HCT116 (cell line): ENCODE data around the gene STC2. TPM values are rescaled to one million over a fixed set of nuclear protein-coding genes. Genes with fewer than 3 reads are reported as not detected.

Experiments
- ATAC-seq: fragments of 200-7000 bp; cut with Tn5 transposase; 2 replicates; pipeline ENCODE4 v1.9.1; 2020; ENCODE audit warnings: mild to moderate bottlenecking, moderate library complexity
- BruUV-seq: library from RNA; stranded (reverse); fragments of 400-500 nt; replicated peaks from 2 replicates; lab custom pipeline; 2021; lab: Mats Ljungman, UMichigan
- CTCF ChIA-PET: fragments of 300-600 bp; sonication (Branson Sonifier 250); formaldehyde crosslinking; loops from one replicate; lab custom pipeline; 2021; ENCODE audit warnings: antibody characterized with exemption; lab: Charles Lee
- POLR2A ChIA-PET: fragments of 300-600, 350-600 bp; sonication (Branson Sonifier 250); formaldehyde crosslinking; loops from one replicate; lab custom pipeline; 2021; ENCODE audit warnings: antibody characterized with exemption; lab: Charles Lee
- RAD21 ChIA-PET, 2 experiments: fragments of 300-600 bp; sonication (Branson Sonifier 250); formaldehyde crosslinking; loops; one replicate each; lab custom pipeline; 2023; ENCODE audit warnings: low total read pairs in 2 of 2; ENCODE audit not compliant: uncharacterized antibody in 2 of 2, unreplicated experiment in 2 of 2, low non-redundant PET in 1 of 2; lab: Charles Lee
- DNase-seq: peaks from one replicate; pipeline ENCODE4 v3.0.0-alpha.2; 2010; ENCODE audit warnings: low read depth, low spot score
- H2AFZ ChIP-seq: fragments of 200-600 bp; shearing (Covaris generic), sonication (generic); 2 replicates; pipeline ENCODE4 v1.6.1; 2017; ENCODE audit warnings: low read depth, mixed run types, mixed read lengths, antibody characterized with exemption, low read length; ENCODE audit not compliant: poor library complexity, severe bottlenecking
- H3K27ac ChIP-seq: 2 replicates; pipeline ENCODE4 v1.5.1; 2012; ENCODE audit warnings: low read depth, low read length
- H3K27me3 ChIP-seq: fragments of 200-600 bp; sonication (generic); 2 replicates; pipeline ENCODE4 v1.6.1; 2016; ENCODE audit warnings: mixed run types, low read length, mixed read lengths; ENCODE audit not compliant: insufficient read depth
- H3K36me3 ChIP-seq, 2 experiments: fragments of 200-500 bp in 1 of 2; fragments of 200-600 bp in 1 of 2; sonication (Bioruptor generic) in 1 of 2; sonication (generic) in 1 of 2; 2 replicates each; pipeline versions ENCODE4 v1.5.1 to v1.6.1; 2014 to 2016; ENCODE audit warnings: low read length in 2 of 2, inconsistent platforms in 1 of 2, mixed read lengths in 1 of 2, mixed run types in 1 of 2; ENCODE audit not compliant: insufficient read depth in 2 of 2, control insufficient read depth in 1 of 2
- H3K4me1 ChIP-seq, 2 experiments: fragments of 200-600 bp in 1 of 2; sonication (generic) in 1 of 2; 2 replicates each; pipeline versions ENCODE4 v1.5.1 to v1.6.1; 2012 to 2017; ENCODE audit warnings: low read length in 2 of 2, inconsistent platforms in 1 of 2, mild to moderate bottlenecking in 1 of 2, mixed read lengths in 1 of 2, mixed run types in 1 of 2, moderate library complexity in 1 of 2; ENCODE audit not compliant: insufficient read depth in 2 of 2, control insufficient read depth in 1 of 2
- H3K4me2 ChIP-seq: fragments of 200-600 bp; sonication (generic); 2 replicates; pipeline ENCODE4 v1.6.1; 2017; ENCODE audit warnings: mixed run types, low read length, mixed read lengths
- H3K4me3 ChIP-seq, 2 experiments: fragments of 200-600 bp in 1 of 2; sonication (generic) in 1 of 2; replicated peaks in 1 of 2; 2 replicates each; pipeline ENCODE4 v1.5.1; 2011 to 2016; ENCODE audit warnings: low read length in 2 of 2, control low read depth in 1 of 2, low read depth in 1 of 2, mild to moderate bottlenecking in 1 of 2, mixed read lengths in 1 of 2, mixed run types in 1 of 2
- H3K79me2 ChIP-seq: fragments of 200-600 bp; sonication (generic); 2 replicates; pipeline ENCODE4 v1.6.1; 2017; ENCODE audit warnings: mild to moderate bottlenecking, mixed run types, low read length, moderate library complexity, mixed read lengths; ENCODE audit not compliant: insufficient read depth
- H3K9ac ChIP-seq: fragments of 200-600 bp; sonication (generic); 2 replicates; pipeline ENCODE4 v1.6.1; 2016; ENCODE audit warnings: low read length, mixed read lengths
- H3K9me2 ChIP-seq: fragments of 200-600 bp; sonication (generic), shearing (Covaris generic); 2 replicates; pipeline ENCODE4 v1.6.1; 2017; ENCODE audit warnings: mixed run types, mild to moderate bottlenecking, moderate library complexity; ENCODE audit not compliant: insufficient read depth
- H3K9me3 ChIP-seq, 2 experiments: fragments of 200-500 bp in 1 of 2; fragments of 200-600 bp in 1 of 2; sonication (Bioruptor generic) in 1 of 2; sonication (generic) in 1 of 2; 2 replicates each; pipeline ENCODE4 v1.6.1; 2014 to 2017; ENCODE audit warnings: low read length in 2 of 2, mixed read lengths in 2 of 2, inconsistent platforms in 1 of 2, low read depth in 1 of 2, mild to moderate bottlenecking in 1 of 2, mixed run types in 1 of 2, moderate library complexity in 1 of 2; ENCODE audit not compliant: control insufficient read depth in 1 of 2, insufficient read depth in 1 of 2
- H4K20me1 ChIP-seq: fragments of 200-600 bp; sonication (generic), shearing (Covaris generic); 2 replicates; pipeline ENCODE4 v1.6.1; 2017; ENCODE audit warnings: mixed run types, mild to moderate bottlenecking, moderate library complexity; ENCODE audit not compliant: insufficient read depth
- EGR1 ChIP-seq: IDR thresholded peaks from 2 replicates; pipeline ENCODE4 v1.6.1; 2012; ENCODE audit warnings: low read depth
- EZH2phosphoT487 ChIP-seq: fragments of 200-600 bp; IDR thresholded peaks from 2 replicates; pipeline ENCODE4 v1.6.1; 2018; ENCODE audit warnings: antibody characterized with exemption, borderline replicate concordance
- POLR2AphosphoS5 ChIP-seq: IDR thresholded peaks from 2 replicates; pipeline ENCODE4 v1.6.1; 2011; ENCODE audit warnings: mild to moderate bottlenecking, low read depth, low read length, moderate library complexity
- RAD21 ChIP-seq: IDR thresholded peaks from 2 replicates; pipeline ENCODE4 v1.6.1; 2012; ENCODE audit warnings: low read depth, mild to moderate bottlenecking
- SRF ChIP-seq: IDR thresholded peaks from 2 replicates; pipeline ENCODE4 v1.6.1; 2012; ENCODE audit warnings: low read depth
- TCF7L2 ChIP-seq: IDR thresholded peaks from 2 replicates; pipeline ENCODE4 v1.7.0; 2011; ENCODE audit warnings: borderline replicate concordance, inconsistent platforms; ENCODE audit not compliant: insufficient read depth, insufficient read length; ENCODE audit errors: extremely low read depth
- YY1 ChIP-seq: IDR thresholded peaks from 2 replicates; pipeline ENCODE4 v1.6.1; 2011; ENCODE audit warnings: low read length, low read depth, moderate library complexity, mild to moderate bottlenecking; ENCODE audit not compliant: insufficient replicate concordance; ENCODE audit errors: extremely low read depth
- ZFX ChIP-seq: fragments of 450-650 bp; IDR thresholded peaks from 2 replicates; pipeline ENCODE4 v1.6.1; 2017
- intact Hi-C: fragments of 100-400 bp; cut with micrococcal nuclease; formaldehyde crosslinking; loops from 2 replicates; pipeline ENCODE4 v1.10.0; 2022
- total RNA-seq: library from RNA; stranded (reverse); gene quantifications from one replicate; pipeline ENCODE4 v1.2.1, GENCODE V29; 2021; ENCODE audit not compliant: unreplicated experiment
- TF ChIP-seq, protein P1 (sequence below), 3 experiments: fragments of 200-600 bp in 1 of 3; sonication (generic) in 1 of 3; IDR thresholded peaks in 2 of 3; conservative IDR thresholded peaks in 1 of 3; 2 replicates each; pipeline ENCODE4 v1.5.1; 2012 to 2017; ENCODE audit warnings: low read depth in 2 of 3, low read length in 2 of 3, antibody characterized with exemption in 1 of 3, borderline replicate concordance in 1 of 3, control low read depth in 1 of 3, mild to moderate bottlenecking in 1 of 3, mixed read lengths in 1 of 3, mixed run types in 1 of 3, moderate library complexity in 1 of 3; ENCODE audit not compliant: insufficient read depth in 1 of 3
- TF ChIP-seq, protein P2 (sequence below): IDR thresholded peaks from 2 replicates; pipeline ENCODE4 v1.6.1; 2011; ENCODE audit warnings: mild to moderate bottlenecking, low read length, moderate library complexity; ENCODE audit not compliant: insufficient replicate concordance; ENCODE audit errors: extremely low read depth

STC2 gene
- total RNA-seq, 1 experiment from 2014 or later = 97.3 TPM

DNA sequence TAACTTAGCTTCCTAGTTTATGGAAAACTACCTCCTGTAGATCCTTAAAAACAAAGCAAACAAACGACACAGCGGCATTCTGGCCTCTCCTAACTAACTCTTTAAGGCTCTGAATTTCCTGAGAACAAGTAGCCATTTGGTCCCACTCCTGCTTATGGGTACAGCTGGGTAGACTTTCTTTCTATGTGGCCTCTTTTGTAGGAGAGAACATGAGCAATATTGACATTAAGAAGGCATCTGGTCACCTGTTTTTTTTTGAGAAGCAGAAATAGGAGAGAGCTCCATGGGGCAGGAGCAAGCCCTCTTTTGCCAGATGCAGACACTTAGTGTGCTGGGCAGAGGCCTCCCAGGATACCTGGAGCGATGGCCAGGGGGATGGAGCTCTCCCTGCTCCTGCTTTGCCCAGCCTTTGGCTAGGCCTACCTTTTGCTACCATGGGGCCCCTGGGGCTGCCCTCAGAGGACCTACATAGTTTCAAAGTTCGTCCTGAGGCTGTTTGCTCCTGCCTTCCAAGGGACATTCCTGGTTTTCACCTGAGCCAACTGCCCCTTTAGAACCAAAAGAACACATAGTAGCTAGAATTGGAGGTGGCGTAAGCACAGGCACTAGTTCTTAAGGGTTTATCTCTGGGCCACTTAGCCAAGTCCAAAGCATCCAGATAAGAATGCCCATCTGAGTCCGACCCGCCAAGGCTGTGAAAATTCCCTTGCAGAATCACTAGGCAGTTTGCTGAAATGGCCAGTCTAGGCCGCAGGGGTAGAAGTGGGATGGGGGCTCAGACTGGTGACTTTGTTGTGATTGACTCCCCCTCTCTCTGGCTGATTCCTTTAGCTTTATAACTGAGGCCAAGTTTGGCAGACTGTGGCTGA is 2.4 kb upstream of the STC2 start:
- H3K9me2 ChIP-seq = no peaks in the 10 kb centered on the region

DNA sequence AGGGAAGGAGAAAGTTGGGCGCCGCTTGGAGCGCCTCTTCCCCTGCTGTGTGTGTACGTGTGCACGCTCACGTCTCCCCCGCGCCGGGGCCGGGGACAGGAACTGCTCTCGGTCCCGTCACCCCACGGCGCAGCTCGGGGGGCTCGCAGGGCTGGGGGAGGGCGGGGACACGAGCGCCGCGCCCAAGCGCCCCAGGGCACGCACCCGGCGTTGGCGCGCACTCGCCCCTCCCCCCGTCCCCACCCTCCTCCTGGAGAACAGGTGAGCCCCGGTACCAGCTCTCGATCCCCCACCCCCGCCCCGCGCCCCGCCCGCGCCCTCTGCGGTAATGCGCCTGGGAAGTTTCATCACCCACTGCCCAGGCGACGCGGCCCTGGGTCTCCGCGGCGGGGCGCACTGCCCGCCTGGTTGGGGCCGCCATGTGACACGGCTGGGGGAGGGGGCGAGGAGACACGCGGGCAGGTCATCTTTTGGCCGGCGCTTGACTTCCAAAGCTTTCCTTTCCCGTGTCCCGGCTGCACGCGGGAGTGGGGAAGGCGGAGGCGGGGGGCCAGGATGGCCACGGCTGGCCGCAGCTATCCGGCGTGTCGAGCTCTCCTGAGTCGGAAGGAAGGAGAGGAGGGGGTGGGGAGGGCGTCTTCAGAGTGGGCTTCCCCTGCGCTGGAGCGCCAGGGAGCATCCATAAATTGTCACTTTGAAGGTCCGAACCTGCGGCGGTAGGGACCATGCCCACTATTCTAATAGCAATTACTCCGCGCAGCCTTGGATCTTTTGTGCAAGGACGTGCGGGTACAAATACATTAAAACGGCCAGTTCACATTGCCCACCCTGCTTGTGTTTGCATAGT is 1.5 kb upstream of the STC2 start:
- DNase-seq (peak; percentile 50), ATAC-seq (peak; percentile 27)
- Histone ChIP-seq H3K4me2 (peak overlapping the region; percentile 98), H3K79me2 (peaks cover 35% of the 10 kb centered on the region), H3K27ac (peak overlapping the region; percentile 85), H4K20me1 (peaks cover 7% of the 10 kb centered on the region; the same call in 1 of the 2 replicates), H3K36me3 (peaks cover 4 to 12% of the 10 kb centered on the region in 2 experiments; a peak in 3 of 4 replicates), H3K4me3 (peak overlapping the region; percentile 94 to 96), H3K27me3 (no peaks in the 10 kb centered on the region), H3K9me2 (no peaks in the 10 kb centered on the region), H3K4me1 (peaks cover 21 to 58% of the 10 kb centered on the region in 2 experiments; a peak in 3 of 4 replicates), H3K9ac (peak overlapping the region; percentile 90), H3K9me3 (no peaks in the 10 kb centered on the region), H2AFZ (peak overlapping the region; percentile 14)
- RAD21 ChIA-PET = no interaction called here
- TSS peak; percentile 52 for BruUV-seq
- intact Hi-C loops = loop anchor here (2.0 to 5.0 kb wide), 3 partner anchors 123 to 345 kb away; partner anchors contain the start of gene BOD1
- POLR2A ChIA-PET = interaction anchor here (0.6 to 7.0 kb wide), 16 partner anchors 9 to 346 kb away, joined by 3 to 67 read pairs (median 4); partner anchors contain the start of gene ATP6V0E1
- CTCF ChIA-PET = interaction anchor here (1.2 to 6.2 kb wide), 6 partner anchors 17 to 348 kb away, joined by 3 to 113 read pairs (median 4); no protein-coding TSS in a partner anchor
- peak; percentile 48 for TF ChIP-seq YY1
- no peak for TF ChIP-seq EZH2phosphoT487
- TF ChIP-seq EGR1 = no peak
- TF ChIP-seq SRF = no peak
- TF ChIP-seq TCF7L2 = peak; percentile 46
- TF ChIP-seq, protein P1, sequence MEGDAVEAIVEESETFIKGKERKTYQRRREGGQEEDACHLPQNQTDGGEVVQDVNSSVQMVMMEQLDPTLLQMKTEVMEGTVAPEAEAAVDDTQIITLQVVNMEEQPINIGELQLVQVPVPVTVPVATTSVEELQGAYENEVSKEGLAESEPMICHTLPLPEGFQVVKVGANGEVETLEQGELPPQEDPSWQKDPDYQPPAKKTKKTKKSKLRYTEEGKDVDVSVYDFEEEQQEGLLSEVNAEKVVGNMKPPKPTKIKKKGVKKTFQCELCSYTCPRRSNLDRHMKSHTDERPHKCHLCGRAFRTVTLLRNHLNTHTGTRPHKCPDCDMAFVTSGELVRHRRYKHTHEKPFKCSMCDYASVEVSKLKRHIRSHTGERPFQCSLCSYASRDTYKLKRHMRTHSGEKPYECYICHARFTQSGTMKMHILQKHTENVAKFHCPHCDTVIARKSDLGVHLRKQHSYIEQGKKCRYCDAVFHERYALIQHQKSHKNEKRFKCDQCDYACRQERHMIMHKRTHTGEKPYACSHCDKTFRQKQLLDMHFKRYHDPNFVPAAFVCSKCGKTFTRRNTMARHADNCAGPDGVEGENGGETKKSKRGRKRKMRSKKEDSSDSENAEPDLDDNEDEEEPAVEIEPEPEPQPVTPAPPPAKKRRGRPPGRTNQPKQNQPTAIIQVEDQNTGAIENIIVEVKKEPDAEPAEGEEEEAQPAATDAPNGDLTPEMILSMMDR (IDR thresholded peaks at IDR 0.05 in 2 of 3, conservative IDR thresholded peaks at IDR 0.05 in 1 of 3; ENCODE audit: borderline replicate concordance in 1 of 3, insufficient read depth in 1 of 3, low read depth in 2 of 3, low read length in 2 of 3) = peak in 1 of 3 experiments; percentile 21; a peak in 1 of 6 replicates
- TF ChIP-seq, protein P2, sequence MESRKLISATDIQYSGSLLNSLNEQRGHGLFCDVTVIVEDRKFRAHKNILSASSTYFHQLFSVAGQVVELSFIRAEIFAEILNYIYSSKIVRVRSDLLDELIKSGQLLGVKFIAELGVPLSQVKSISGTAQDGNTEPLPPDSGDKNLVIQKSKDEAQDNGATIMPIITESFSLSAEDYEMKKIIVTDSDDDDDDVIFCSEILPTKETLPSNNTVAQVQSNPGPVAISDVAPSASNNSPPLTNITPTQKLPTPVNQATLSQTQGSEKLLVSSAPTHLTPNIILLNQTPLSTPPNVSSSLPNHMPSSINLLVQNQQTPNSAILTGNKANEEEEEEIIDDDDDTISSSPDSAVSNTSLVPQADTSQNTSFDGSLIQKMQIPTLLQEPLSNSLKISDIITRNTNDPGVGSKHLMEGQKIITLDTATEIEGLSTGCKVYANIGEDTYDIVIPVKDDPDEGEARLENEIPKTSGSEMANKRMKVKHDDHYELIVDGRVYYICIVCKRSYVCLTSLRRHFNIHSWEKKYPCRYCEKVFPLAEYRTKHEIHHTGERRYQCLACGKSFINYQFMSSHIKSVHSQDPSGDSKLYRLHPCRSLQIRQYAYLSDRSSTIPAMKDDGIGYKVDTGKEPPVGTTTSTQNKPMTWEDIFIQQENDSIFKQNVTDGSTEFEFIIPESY = peak; percentile 59
- no peak for TF ChIP-seq RAD21

More for the DNA sequence above, 2.4 kb upstream of the STC2 start:
- DNase-seq (no peak), ATAC-seq (no peak)
- H3K36me3 ChIP-seq = peaks cover 0 to 4% of the 10 kb centered on the region in 2 experiments; a peak in 3 of 4 replicates
- RAD21 ChIA-PET = interaction anchor here (1.2 to 2.2 kb wide), 3 partner anchors 35 to 37 kb away, joined by 5 to 27 read pairs (median 15); no protein-coding TSS in a partner anchor
- no peaks in the 10 kb centered on the region for H3K9me3 ChIP-seq
- H4K20me1 ChIP-seq = peaks cover 4% of the 10 kb centered on the region; the same call in 1 of the 2 replicates
- H3K9ac ChIP-seq = peak overlapping the region; percentile 90
- no TSS peak for BruUV-seq
- TF ChIP-seq POLR2AphosphoS5 (peak; percentile 12; the same call in 1 of the 2 replicates), ZFX (no peak)
- H2AFZ ChIP-seq = no peak overlapping the region
- POLR2A ChIA-PET = interaction anchor here (0.6 to 7.0 kb wide), 13 partner anchors 8 to 140 kb away, joined by 3 to 67 read pairs (median 5); no protein-coding TSS in a partner anchor
- H3K4me3 ChIP-seq = peak overlapping the region; percentile 94 to 96
- H3K27ac ChIP-seq = peak overlapping the region; percentile 85
- peaks cover 26% of the 10 kb centered on the region for H3K79me2 ChIP-seq
- peak overlapping the region; percentile 98 for H3K4me2 ChIP-seq
- CTCF ChIA-PET = interaction anchor here (1.2 to 6.2 kb wide), 7 partner anchors 17 to 349 kb away, joined by 3 to 113 read pairs (median 5); partner anchors contain the start of gene ATP6V0E1
- no peaks in the 10 kb centered on the region for H3K27me3 ChIP-seq
- peaks cover 21 to 55% of the 10 kb centered on the region in 2 experiments; a peak in 3 of 4 replicates for H3K4me1 ChIP-seq
- intact Hi-C loops = loop anchor here (2.0 kb wide), 1 partner anchor 346 kb away; no protein-coding TSS in a partner anchor
